GM19043 (cell line): ENCODE results near the gene MRPL40.

ENCODE experiments used
- ATAC-seq: cut with Tn5 transposase; IDR thresholded peaks from one replicate; pipeline ENCODE4 v1.9.1; 2021; ENCODE audit warnings: low read depth; ENCODE audit not compliant: unreplicated experiment

Gene MRPL40

GRCh38 chr22:19456541-19456940 is 24.2 kb downstream of the MRPL40 start:
- ATAC-seq, result no peak

GRCh38 chr22:19457828-19458428 is 25.6 kb downstream of the MRPL40 start:
- ATAC-seq, result no peak

GRCh38 chr22:19460036-19460435 is 27.7 kb downstream of the MRPL40 start:
- ATAC-seq, result no peak

- ATAC-seq, result no peak
Observed at GRCh38 chr22:19461506-19461905, 29.2 kb downstream of the MRPL40 start.

- no peak for ATAC-seq
Observed at GRCh38 chr22:19463008-19463407, 30.7 kb downstream of the MRPL40 start.

- no peak for ATAC-seq
Observed at GRCh38 chr22:19463491-19464469, 31.4 kb downstream of the MRPL40 start.

GRCh38 chr22:19464546-19464945 is 32.2 kb downstream of the MRPL40 start:
- ATAC-seq, result no peak

GRCh38 chr22:19464975-19465374 is 32.6 kb downstream of the MRPL40 start:
- ATAC-seq, result no peak

GRCh38 chr22:19466126-19466716 is 33.9 kb downstream of the MRPL40 start:
- ATAC-seq, result no peak

- ATAC-seq, result no peak
Observed at GRCh38 chr22:19466848-19467752, 34.8 kb downstream of the MRPL40 start.

- no peak for ATAC-seq
Observed at GRCh38 chr22:19467912-19468311, 35.6 kb downstream of the MRPL40 start.

- ATAC-seq, result no peak
Observed at GRCh38 chr22:19469421-19469820, 37.1 kb downstream of the MRPL40 start.

- ATAC-seq, result no peak
Observed at GRCh38 chr22:19470010-19470409, 37.7 kb downstream of the MRPL40 start.

- ATAC-seq, result no peak
Observed at GRCh38 chr22:19471572-19471971, 39.2 kb downstream of the MRPL40 start.

- no peak for ATAC-seq
Observed at GRCh38 chr22:19472233-19472632, 39.9 kb downstream of the MRPL40 start.

GRCh38 chr22:19473578-19473977 is 41.2 kb downstream of the MRPL40 start:
- ATAC-seq, result no peak

GRCh38 chr22:19476023-19476422 is 43.7 kb downstream of the MRPL40 start:
- no peak for ATAC-seq

- ATAC-seq, result no peak
Observed at GRCh38 chr22:19477321-19478044, 45.1 kb downstream of the MRPL40 start.

- ATAC-seq, result no peak
Observed at GRCh38 chr22:19478045-19478900, 45.9 kb downstream of the MRPL40 start.
